ENCODE data around the gene GRK7.
"Not testable (repeated sequence)": the region's sequence is repeated elsewhere in the genome, so short reads cannot be mapped to it uniquely, and the experiment has no call there.

The GRK7 gene

DNA sequence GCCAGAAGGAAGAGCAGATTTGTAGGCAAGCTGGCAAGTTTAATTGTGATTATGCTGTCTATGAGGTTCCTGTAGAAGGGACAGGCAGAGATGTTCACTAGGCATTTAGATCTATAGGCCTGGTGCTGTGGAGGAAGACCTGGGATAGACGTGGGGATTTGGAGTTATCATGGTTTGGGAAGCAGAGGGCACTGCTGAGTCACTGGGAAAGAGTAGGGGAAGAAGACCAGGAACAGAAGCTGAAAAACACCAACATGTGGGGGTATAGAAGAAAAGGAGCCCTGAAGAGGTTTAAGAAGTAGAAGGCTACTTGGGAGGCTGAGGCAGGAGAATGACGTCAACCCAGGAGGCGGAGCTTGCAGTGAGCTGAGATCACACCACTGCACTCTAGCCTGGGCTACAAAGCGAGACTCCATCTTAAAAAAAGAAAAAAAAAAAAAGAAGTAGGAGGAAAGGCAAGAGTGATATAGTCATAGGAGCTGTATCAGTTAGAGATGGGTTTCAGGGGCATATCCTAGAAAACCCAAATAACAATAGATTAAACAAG, 19.3 kb downstream of the GRK7 start:
- Histone ChIP-seq H3K27me3 (replicated peaks; ENCODE audit: control insufficient read depth, insufficient read depth, low read length) (no peaks in the 10 kb centered on the region), H3K36me3 (ENCODE audit: control insufficient read depth, insufficient read depth, low read length, severe bottlenecking) (no peaks in the 10 kb centered on the region), H3K9ac (ENCODE audit: low read length) (no peak overlapping the region), H3K4me3 (ENCODE audit: low read length) (no peak overlapping the region), H3K9me3 (ENCODE audit: control insufficient read depth, low read length) (no peaks in the 10 kb centered on the region), H3K4me1 (ENCODE audit: control insufficient read depth, insufficient read depth, low read length) (no peaks in the 10 kb centered on the region)
- no peak for DNase-seq (ENCODE audit: low read depth)

DNA sequence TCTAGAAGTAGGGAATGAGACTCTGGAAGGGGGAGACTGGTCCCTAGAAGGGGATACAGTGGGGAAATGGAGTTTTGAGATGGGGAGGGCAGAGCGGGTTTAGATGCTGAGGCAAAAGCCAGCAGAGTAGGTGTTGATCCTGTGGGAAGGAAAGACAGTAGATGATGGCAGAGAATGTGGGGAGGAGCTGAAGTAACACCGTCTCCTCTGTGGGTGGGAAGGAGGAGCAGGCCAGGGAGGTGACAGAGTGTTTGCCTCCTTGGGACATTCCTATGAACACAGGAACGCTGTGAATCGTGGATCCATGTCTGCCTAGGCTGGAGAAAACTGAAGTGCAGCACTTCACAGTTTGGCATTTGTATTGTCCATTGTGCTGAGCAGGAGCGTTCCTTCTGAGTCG, 20.4 kb downstream of the GRK7 start:
- Histone ChIP-seq H3K27me3 (replicated peaks; ENCODE audit: control insufficient read depth, insufficient read depth, low read length) (no peaks in the 10 kb centered on the region), H3K4me1 (ENCODE audit: control insufficient read depth, insufficient read depth, low read length) (no peaks in the 10 kb centered on the region), H3K36me3 (ENCODE audit: control insufficient read depth, insufficient read depth, low read length, severe bottlenecking) (no peaks in the 10 kb centered on the region), H3K4me3 (ENCODE audit: low read length) (no peak overlapping the region), H3K9me3 (ENCODE audit: control insufficient read depth, low read length) (no peaks in the 10 kb centered on the region), H3K9ac (ENCODE audit: low read length) (no peak overlapping the region)
- DNase-seq (ENCODE audit: low read depth) = no peak

DNA sequence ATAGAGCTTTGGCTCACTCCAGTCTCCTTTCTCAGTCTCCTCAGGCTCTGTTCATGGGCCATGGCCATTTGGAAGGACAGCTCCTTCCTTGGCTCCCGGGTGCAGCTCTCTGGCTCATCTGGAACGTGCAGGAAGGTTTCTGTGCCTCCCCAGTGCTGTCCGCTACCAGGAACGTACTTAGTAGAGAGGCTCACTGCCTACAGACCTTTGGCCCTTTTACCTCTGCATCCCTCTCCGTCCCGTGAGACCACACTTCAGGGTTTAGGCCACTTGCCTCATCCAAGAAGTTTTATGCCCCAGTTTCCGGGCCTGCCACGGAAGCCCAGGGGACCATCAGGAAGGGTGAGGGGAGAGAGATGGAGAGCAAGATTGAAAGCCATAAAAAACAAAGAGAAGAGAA, 20.9 kb downstream of the GRK7 start:
- H3K4me1 ChIP-seq (ENCODE audit: control insufficient read depth, insufficient read depth, low read length) = no peaks in the 10 kb centered on the region

DNA sequence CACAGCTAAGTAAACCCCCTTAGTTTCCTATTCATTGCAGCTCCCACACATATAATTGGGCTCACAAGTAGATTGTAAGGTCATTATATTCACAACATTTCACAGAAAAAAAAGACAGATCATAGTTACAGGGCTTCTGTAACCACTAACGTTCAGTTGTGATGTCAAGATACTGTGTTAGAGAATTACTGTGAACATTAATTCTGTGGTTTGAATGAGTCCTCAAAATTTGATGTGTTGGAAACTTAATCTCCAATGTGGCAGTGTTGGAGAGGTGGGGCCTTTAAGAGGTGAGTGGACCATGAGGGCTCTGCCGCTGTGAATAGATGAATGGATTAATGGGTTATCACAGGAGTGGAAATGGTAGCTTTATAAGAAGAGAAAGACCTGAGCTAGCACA, 21.3 kb downstream of the GRK7 start:
- no peaks in the 10 kb centered on the region for H3K4me1 ChIP-seq (ENCODE audit: control insufficient read depth, insufficient read depth, low read length)
- H3K36me3 ChIP-seq (ENCODE audit: control insufficient read depth, insufficient read depth, low read length, severe bottlenecking) = no peaks in the 10 kb centered on the region
- no peaks in the 10 kb centered on the region for H3K27me3 ChIP-seq (replicated peaks; ENCODE audit: control insufficient read depth, insufficient read depth, low read length)
- no peaks in the 10 kb centered on the region for H3K9me3 ChIP-seq (ENCODE audit: control insufficient read depth, low read length)
- no peak for DNase-seq (ENCODE audit: low read depth)
- H3K9ac ChIP-seq (ENCODE audit: low read length) = no peak overlapping the region
- no peak overlapping the region for H3K4me3 ChIP-seq (ENCODE audit: low read length)

More for the DNA sequence above, 20.9 kb downstream of the GRK7 start:
- Histone ChIP-seq H3K9ac (ENCODE audit: low read length) (no peak overlapping the region), H3K4me3 (ENCODE audit: low read length) (no peak overlapping the region), H3K36me3 (ENCODE audit: control insufficient read depth, insufficient read depth, low read length, severe bottlenecking) (no peaks in the 10 kb centered on the region), H3K27me3 (replicated peaks; ENCODE audit: control insufficient read depth, insufficient read depth, low read length) (no peaks in the 10 kb centered on the region), H3K9me3 (ENCODE audit: control insufficient read depth, low read length) (no peaks in the 10 kb centered on the region)
- no peak for DNase-seq (ENCODE audit: low read depth)

DNA sequence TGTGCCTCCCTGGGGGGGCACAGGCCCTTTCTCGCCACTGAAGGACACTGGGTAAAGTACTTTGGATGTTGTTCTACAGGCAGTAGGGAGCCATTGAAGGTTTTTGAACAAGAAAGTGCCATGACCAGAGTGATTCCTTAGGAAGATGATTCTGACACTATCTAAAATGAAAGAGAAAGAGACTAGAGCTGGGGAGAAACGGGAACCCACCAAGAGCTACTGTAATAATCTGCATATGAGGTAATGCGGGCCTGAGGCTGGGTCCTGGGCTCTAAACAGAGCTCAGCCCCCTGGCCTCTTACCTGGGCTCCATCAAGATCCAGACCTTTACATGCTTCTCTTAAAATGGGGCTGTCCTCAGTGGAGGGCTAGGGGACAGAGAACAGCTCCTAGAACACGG, 24.9 kb downstream of the GRK7 start:
- H3K27me3 ChIP-seq (replicated peaks; ENCODE audit: control insufficient read depth, insufficient read depth, low read length) = no peaks in the 10 kb centered on the region
- H3K36me3 ChIP-seq (ENCODE audit: control insufficient read depth, insufficient read depth, low read length, severe bottlenecking) = no peaks in the 10 kb centered on the region
- no peak overlapping the region for H3K9ac ChIP-seq (ENCODE audit: low read length)
- no peaks in the 10 kb centered on the region for H3K4me1 ChIP-seq (ENCODE audit: control insufficient read depth, insufficient read depth, low read length)
- no peaks in the 10 kb centered on the region for H3K9me3 ChIP-seq (ENCODE audit: control insufficient read depth, low read length)
- no peak overlapping the region for H3K4me3 ChIP-seq (ENCODE audit: low read length)
- DNase-seq (ENCODE audit: low read depth) = no peak

DNA sequence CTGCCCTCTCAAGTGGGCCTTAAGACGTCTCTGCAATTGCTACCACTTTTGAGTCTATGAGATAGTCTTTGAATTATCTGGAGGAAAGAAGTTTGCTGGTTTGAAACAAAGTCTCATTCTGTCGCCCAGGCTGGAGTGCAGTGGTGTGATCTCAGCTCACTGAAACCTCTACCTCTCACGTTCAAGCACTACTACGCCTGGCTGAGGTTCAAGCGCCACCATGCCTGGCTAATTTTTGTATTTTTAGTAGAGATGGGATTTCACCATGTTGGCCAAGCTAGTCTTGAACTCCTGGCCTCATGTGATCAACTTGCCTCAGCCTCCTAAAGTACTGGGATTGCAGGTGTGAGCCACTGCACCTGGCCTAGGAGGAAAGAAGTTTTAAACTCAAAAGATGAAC, 25.5 kb downstream of the GRK7 start:
- H3K4me1 ChIP-seq (ENCODE audit: control insufficient read depth, insufficient read depth, low read length); H3K9me3 ChIP-seq (ENCODE audit: control insufficient read depth, low read length); H3K9ac ChIP-seq (ENCODE audit: low read length); H3K27me3 ChIP-seq (replicated peaks; ENCODE audit: control insufficient read depth, insufficient read depth, low read length); H3K4me3 ChIP-seq (ENCODE audit: low read length); H3K36me3 ChIP-seq (ENCODE audit: control insufficient read depth, insufficient read depth, low read length, severe bottlenecking); DNase-seq (ENCODE audit: low read depth): not testable (repeated sequence)

DNA sequence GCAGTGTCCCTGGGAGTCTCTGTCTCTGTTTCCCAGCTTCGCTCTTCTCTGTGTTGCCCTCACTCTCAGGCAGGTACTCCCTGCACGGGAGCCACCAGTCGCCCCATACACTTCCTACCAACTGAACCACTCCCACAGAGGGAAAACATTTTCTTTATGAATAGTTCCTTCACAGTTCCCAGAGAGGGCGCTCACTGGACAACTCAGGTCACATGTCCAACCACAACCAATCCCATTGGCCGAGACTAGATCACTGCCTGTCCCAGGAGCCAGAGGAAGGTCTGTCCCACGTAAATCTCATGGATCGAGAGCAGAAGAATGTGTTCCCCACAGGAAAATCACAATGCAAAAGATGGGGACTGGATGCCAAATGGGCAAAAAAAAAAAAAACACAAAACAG, 26.1 kb downstream of the GRK7 start:
- no peaks in the 10 kb centered on the region for H3K4me1 ChIP-seq (ENCODE audit: control insufficient read depth, insufficient read depth, low read length)
- no peaks in the 10 kb centered on the region for H3K27me3 ChIP-seq (replicated peaks; ENCODE audit: control insufficient read depth, insufficient read depth, low read length)
- DNase-seq (ENCODE audit: low read depth) = no peak
- H3K9me3 ChIP-seq (ENCODE audit: control insufficient read depth, low read length) = no peaks in the 10 kb centered on the region
- no peak overlapping the region for H3K4me3 ChIP-seq (ENCODE audit: low read length)
- H3K9ac ChIP-seq (ENCODE audit: low read length) = no peak overlapping the region
- no peaks in the 10 kb centered on the region for H3K36me3 ChIP-seq (ENCODE audit: control insufficient read depth, insufficient read depth, low read length, severe bottlenecking)

DNA sequence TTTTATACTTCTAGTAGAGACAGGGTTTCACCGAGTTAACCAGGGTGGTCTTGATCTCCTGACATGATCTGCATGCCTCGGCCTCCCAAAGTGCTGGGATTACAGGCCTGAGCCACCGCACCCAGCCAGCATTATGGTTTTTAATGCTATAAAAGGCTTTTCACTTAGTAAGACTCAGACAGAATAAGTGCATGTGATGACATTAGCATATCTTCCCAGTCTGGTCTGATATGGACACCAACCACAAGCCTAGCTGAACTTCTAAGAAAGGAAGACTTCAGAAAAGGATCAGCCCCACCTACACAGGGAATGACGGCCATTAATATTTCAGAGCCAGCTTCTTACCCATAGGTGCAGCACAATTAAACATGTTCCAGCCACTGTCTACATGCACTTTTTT, 27.0 kb downstream of the GRK7 start:
- H3K36me3 ChIP-seq (ENCODE audit: control insufficient read depth, insufficient read depth, low read length, severe bottlenecking) = no peaks in the 10 kb centered on the region
- H3K9ac ChIP-seq (ENCODE audit: low read length) = no peak overlapping the region
- H3K9me3 ChIP-seq (ENCODE audit: control insufficient read depth, low read length) = no peaks in the 10 kb centered on the region
- no peaks in the 10 kb centered on the region for H3K27me3 ChIP-seq (replicated peaks; ENCODE audit: control insufficient read depth, insufficient read depth, low read length)
- no peak overlapping the region for H3K4me3 ChIP-seq (ENCODE audit: low read length)
- no peak for DNase-seq (ENCODE audit: low read depth)
- H3K4me1 ChIP-seq (ENCODE audit: control insufficient read depth, insufficient read depth, low read length) = no peaks in the 10 kb centered on the region

DNA sequence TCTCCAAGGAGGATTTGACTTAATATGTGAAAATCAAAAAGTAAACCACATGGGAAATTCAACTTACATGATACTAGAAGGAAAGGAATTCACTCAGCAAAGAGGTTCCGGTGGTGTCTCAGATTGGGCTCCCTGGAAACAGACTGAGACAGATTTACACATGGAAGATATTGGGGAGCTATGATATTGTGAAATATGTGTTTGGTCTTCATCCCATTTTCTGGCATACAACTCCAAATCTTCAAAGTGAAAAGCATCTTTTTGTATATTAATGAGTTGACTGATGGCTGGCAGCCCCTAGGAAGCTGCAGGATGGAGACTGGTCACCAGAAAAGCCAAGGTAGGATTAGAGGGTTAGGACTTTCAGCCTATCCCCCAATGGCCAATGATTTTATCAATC, 29.3 kb downstream of the GRK7 start:
- H3K36me3 ChIP-seq (ENCODE audit: control insufficient read depth, insufficient read depth, low read length, severe bottlenecking) = no peaks in the 10 kb centered on the region
- no peaks in the 10 kb centered on the region for H3K9me3 ChIP-seq (ENCODE audit: control insufficient read depth, low read length)
- no peak overlapping the region for H3K9ac ChIP-seq (ENCODE audit: low read length)
- DNase-seq (ENCODE audit: low read depth) = no peak
- H3K27me3 ChIP-seq (replicated peaks; ENCODE audit: control insufficient read depth, insufficient read depth, low read length) = no peaks in the 10 kb centered on the region
- no peak overlapping the region for H3K4me3 ChIP-seq (ENCODE audit: low read length)
- H3K4me1 ChIP-seq (ENCODE audit: control insufficient read depth, insufficient read depth, low read length) = peaks cover 13% of the 10 kb centered on the region

DNA sequence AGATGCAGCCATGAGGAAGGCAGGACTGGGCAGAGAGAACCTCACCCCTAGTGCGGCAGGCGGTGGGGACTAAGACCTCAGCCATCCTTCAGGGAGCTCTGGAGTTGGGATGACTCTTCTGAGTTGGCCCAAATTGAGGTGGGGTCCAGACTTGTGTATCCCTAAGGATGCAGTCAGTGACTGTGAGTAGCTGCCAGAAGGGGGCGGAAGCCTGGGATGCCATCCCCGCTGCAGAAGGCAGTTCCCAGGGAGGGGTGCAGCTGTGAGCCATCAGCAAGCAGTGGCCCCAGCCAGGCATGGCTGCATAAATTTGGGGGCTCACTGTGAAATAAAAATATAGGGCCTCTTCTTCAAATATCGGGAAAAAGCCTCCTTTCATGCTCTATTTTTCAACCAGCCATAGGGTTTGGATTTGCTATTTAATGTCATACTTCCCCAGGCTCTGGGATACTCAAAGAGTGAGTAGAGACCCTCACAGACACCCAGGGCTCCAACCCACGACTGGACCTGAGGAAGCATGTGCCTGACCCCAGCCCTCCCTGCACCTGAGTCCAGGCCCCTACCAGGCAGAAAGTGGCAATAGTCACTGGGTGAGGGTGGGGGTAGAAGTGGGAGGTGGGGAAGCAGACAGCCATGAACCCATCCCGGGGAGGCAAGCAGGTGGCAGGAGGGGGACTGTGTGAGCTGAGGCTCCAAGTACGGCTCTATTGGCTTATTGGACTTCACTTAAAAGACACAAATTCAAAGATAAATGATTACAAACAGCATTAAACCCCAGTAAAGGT, 30.5 kb downstream of the GRK7 start:
- Histone ChIP-seq H3K4me1 (ENCODE audit: control insufficient read depth, insufficient read depth, low read length) (peaks cover 25% of the 10 kb centered on the region), H3K36me3 (ENCODE audit: control insufficient read depth, insufficient read depth, low read length, severe bottlenecking) (no peaks in the 10 kb centered on the region), H3K4me3 (ENCODE audit: low read length) (no peak overlapping the region), H3K27me3 (replicated peaks; ENCODE audit: control insufficient read depth, insufficient read depth, low read length) (no peaks in the 10 kb centered on the region), H3K9me3 (ENCODE audit: control insufficient read depth, low read length) (no peaks in the 10 kb centered on the region), H3K9ac (ENCODE audit: low read length) (no peak overlapping the region)
- no peak for DNase-seq (ENCODE audit: low read depth)

DNA sequence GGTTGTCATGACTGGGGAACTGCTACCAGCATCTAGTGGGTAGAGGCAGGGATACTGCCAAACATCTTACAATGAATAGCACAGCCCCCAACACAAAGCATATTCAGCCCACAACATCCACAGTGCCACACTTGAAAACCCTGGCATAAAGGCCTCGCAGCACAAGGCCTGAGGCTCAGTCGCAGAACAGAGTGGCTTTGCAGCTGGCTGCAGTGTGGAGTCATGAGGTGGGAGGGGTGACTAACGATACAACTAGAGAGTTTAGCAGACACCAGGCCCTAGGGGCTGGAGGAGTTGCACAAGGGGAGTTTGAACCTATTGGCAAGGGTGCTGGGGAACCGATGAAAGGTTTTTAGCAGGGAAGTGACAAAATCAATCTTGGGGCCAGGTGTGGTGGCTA, 32.1 kb downstream of the GRK7 start:
- DNase-seq (ENCODE audit: low read depth) = no peak
- H3K4me3 ChIP-seq (ENCODE audit: low read length) = no peak overlapping the region

DNA sequence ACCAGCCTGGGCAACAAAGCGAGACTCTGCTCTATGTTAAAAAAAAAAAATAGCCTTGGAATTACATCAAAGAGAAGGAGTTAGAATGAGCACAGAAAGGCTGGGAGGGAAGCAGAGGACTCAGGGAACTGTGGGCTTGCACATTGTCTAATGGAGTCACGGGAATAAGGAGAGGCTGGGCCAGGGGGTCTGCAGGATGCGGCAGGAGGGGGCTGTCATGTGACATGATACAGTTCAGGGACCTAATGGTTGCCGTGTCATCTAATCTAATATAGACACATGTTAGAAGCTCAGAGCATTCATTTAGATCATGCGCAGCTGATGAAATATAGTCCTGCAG, 32.5 kb downstream of the GRK7 start:
- Histone ChIP-seq H3K36me3 (ENCODE audit: control insufficient read depth, insufficient read depth, low read length, severe bottlenecking) (no peaks in the 10 kb centered on the region), H3K4me1 (ENCODE audit: control insufficient read depth, insufficient read depth, low read length) (peaks cover 27% of the 10 kb centered on the region), H3K9ac (ENCODE audit: low read length) (no peak overlapping the region), H3K4me3 (ENCODE audit: low read length) (no peak overlapping the region), H3K9me3 (ENCODE audit: control insufficient read depth, low read length) (peaks cover 4% of the 10 kb centered on the region), H3K27me3 (replicated peaks; ENCODE audit: control insufficient read depth, insufficient read depth, low read length) (no peaks in the 10 kb centered on the region)
- no peak for DNase-seq (ENCODE audit: low read depth)

More for the DNA sequence above, 32.1 kb downstream of the GRK7 start:
- H3K9ac ChIP-seq (ENCODE audit: low read length) = no peak overlapping the region
- H3K36me3 ChIP-seq (ENCODE audit: control insufficient read depth, insufficient read depth, low read length, severe bottlenecking) = no peaks in the 10 kb centered on the region
- no peaks in the 10 kb centered on the region for H3K27me3 ChIP-seq (replicated peaks; ENCODE audit: control insufficient read depth, insufficient read depth, low read length)
- H3K9me3 ChIP-seq (ENCODE audit: control insufficient read depth, low read length) = no peaks in the 10 kb centered on the region
- H3K4me1 ChIP-seq (ENCODE audit: control insufficient read depth, insufficient read depth, low read length) = peaks cover 27% of the 10 kb centered on the region
